ENCODE results near the gene TENM4.

DNA sequence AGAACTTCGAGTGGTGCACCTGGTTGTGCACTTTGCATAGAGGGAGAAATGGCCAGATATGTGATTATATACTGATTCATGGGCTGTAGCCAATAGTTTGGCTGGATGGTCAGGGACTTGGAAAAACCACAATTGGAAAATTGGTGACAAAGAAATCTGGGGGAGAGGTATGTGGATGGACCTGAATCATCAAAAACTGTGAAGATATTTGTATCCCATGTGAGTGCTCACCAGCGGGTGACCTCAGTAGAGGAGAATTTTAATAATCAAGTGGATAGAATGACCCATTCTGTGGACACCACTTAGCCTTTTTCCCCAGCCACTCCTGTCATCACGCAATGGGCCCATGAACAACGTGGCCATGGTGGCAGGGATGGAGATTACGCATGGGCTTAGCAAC lies 818.2 kb downstream of the TENM4 start:
- TF ChIP-seq CTCF (IDR thresholded peaks at IDR 0.05) = no peak
- no peak for TF ChIP-seq POLR2A (IDR thresholded peaks at IDR 0.05)
